Measurements from ENCODE around the gene DOCK4.

DNA sequence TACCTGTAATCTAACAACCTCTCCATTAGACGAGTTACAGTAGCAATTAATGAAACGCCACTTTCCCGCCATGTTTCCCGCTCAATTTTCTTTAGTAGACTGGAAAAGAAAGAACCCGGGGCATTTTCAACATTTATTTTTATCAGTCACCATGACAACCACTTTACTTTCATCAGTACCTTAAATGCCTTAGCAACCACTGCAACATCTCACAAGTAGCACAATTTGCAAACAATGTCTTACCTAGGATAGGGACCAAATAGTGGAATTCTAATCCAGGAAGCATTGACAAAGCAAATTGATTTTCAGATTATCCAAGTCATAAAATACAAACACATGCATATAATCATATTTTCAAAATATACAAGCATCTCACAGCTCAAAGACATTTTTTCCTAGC lies 422.3 kb downstream of the DOCK4 start:
- TF ChIP-seq, protein P1, sequence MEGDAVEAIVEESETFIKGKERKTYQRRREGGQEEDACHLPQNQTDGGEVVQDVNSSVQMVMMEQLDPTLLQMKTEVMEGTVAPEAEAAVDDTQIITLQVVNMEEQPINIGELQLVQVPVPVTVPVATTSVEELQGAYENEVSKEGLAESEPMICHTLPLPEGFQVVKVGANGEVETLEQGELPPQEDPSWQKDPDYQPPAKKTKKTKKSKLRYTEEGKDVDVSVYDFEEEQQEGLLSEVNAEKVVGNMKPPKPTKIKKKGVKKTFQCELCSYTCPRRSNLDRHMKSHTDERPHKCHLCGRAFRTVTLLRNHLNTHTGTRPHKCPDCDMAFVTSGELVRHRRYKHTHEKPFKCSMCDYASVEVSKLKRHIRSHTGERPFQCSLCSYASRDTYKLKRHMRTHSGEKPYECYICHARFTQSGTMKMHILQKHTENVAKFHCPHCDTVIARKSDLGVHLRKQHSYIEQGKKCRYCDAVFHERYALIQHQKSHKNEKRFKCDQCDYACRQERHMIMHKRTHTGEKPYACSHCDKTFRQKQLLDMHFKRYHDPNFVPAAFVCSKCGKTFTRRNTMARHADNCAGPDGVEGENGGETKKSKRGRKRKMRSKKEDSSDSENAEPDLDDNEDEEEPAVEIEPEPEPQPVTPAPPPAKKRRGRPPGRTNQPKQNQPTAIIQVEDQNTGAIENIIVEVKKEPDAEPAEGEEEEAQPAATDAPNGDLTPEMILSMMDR (IDR thresholded peaks at IDR 0.05; ENCODE audit: insufficient read depth, low read length), result no peak
- no peak for TF ChIP-seq POLR2AphosphoS5 (IDR thresholded peaks at IDR 0.05; ENCODE audit: low read depth)
- no peak for TF ChIP-seq GABPA (IDR thresholded peaks at IDR 0.05; ENCODE audit: low read depth)
- TF ChIP-seq, protein P2, sequence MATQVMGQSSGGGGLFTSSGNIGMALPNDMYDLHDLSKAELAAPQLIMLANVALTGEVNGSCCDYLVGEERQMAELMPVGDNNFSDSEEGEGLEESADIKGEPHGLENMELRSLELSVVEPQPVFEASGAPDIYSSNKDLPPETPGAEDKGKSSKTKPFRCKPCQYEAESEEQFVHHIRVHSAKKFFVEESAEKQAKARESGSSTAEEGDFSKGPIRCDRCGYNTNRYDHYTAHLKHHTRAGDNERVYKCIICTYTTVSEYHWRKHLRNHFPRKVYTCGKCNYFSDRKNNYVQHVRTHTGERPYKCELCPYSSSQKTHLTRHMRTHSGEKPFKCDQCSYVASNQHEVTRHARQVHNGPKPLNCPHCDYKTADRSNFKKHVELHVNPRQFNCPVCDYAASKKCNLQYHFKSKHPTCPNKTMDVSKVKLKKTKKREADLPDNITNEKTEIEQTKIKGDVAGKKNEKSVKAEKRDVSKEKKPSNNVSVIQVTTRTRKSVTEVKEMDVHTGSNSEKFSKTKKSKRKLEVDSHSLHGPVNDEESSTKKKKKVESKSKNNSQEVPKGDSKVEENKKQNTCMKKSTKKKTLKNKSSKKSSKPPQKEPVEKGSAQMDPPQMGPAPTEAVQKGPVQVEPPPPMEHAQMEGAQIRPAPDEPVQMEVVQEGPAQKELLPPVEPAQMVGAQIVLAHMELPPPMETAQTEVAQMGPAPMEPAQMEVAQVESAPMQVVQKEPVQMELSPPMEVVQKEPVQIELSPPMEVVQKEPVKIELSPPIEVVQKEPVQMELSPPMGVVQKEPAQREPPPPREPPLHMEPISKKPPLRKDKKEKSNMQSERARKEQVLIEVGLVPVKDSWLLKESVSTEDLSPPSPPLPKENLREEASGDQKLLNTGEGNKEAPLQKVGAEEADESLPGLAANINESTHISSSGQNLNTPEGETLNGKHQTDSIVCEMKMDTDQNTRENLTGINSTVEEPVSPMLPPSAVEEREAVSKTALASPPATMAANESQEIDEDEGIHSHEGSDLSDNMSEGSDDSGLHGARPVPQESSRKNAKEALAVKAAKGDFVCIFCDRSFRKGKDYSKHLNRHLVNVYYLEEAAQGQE (IDR thresholded peaks at IDR 0.05; ENCODE audit: insufficient replicate concordance, low read depth), result no peak
- TF ChIP-seq SPI1 (IDR thresholded peaks at IDR 0.05; ENCODE audit: borderline replicate concordance, low read depth), result no peak
